Measurements from ENCODE around the gene GUCY2C. TPM values are rescaled to one million over a fixed set of nuclear protein-coding genes. Genes with fewer than 3 reads are reported as not detected.

The GUCY2C gene
- polyA plus RNA-seq, 2 of the 4 experiments (the other 2 are of a cell fraction): 0.05 TPM; not detected in 1

- ChIA-PET CTCF (no interaction called here), POLR2A (no interaction called here)
- H3K9me3 ChIP-seq: no peaks in the 10 kb centered on the region
- H3K4me2 ChIP-seq: no peak overlapping the region
- FAIRE-seq (no peak), ATAC-seq (no peak), DNase-seq (ENCODE audit: low read depth in 1 of 2, low spot score in 1 of 2) (no peak)
- WGBS (ENCODE audit: missing lambda C conversion rate): 82% methylated on average over 2 of the region's 2 CpGs
- H3K4me3 ChIP-seq: no peak overlapping the region
- H3K4me1 ChIP-seq: no peaks in the 10 kb centered on the region
- no peak for TF ChIP-seq PBX3 (IDR thresholded peaks at IDR 0.05)
- TF ChIP-seq EP300 (IDR thresholded peaks at IDR 0.05): no peak
- no peak for TF ChIP-seq E2F6 (IDR thresholded peaks at IDR 0.05; ENCODE audit: borderline replicate concordance, low read depth)
- no peak for TF ChIP-seq NR3C1 (IDR thresholded peaks at IDR 0.05)
- TF ChIP-seq ZNF302 (CRISPR knock-in tag; IDR thresholded peaks at IDR 0.05): no peak
- TF ChIP-seq HOXB13 (CRISPR knock-in tag; IDR thresholded peaks at IDR 0.05; ENCODE audit: low read depth): no peak
- TF ChIP-seq JUN (IDR thresholded peaks at IDR 0.05): no peak
- TF ChIP-seq POLR2AphosphoS2 (conservative IDR thresholded peaks at IDR 0.05; ENCODE audit: low read length): no peak
- TF ChIP-seq FOSL2 (IDR thresholded peaks at IDR 0.05): no peak
- no peak for TF ChIP-seq FOSL2 (CRISPR knock-in tag; IDR thresholded peaks at IDR 0.05)
- TF ChIP-seq RCOR1 (IDR thresholded peaks at IDR 0.05; ENCODE audit: low read depth, low read length): no peak
- no peak overlapping the region for H3K27ac ChIP-seq
Measured at GRCh38 chr12:14650789-14651188, 45.6 kb downstream of the GUCY2C start.

GRCh38 chr12:14647028-14647750 lies 49.2 kb downstream of the GUCY2C start:
- POLR2A ChIA-PET: no interaction called here

More at GRCh38 chr12:14647028-14647750, 49.2 kb downstream of the GUCY2C start:
- Histone ChIP-seq H3K4me2 (no peak overlapping the region), H3K4me3 (no peak overlapping the region), H3K4me1 (no peaks in the 10 kb centered on the region), H3K27ac (no peak overlapping the region), H3K9me3 (no peaks in the 10 kb centered on the region)
- no peak for ATAC-seq
- no peak for FAIRE-seq
- CTCF ChIA-PET: no interaction called here
- no peak for TF ChIP-seq KDM1A (IDR thresholded peaks at IDR 0.05; ENCODE audit: low read depth)
- TF ChIP-seq MYC (IDR thresholded peaks at IDR 0.05; ENCODE audit: borderline replicate concordance, low read length): no peak
- TF ChIP-seq RAD21 (conservative IDR thresholded peaks at IDR 0.05 in 1 of 2, IDR thresholded peaks at IDR 0.05 in 1 of 2): no peak
- TF ChIP-seq HMGXB4 (CRISPR knock-in tag; IDR thresholded peaks at IDR 0.05; ENCODE audit: borderline replicate concordance): no peak
- TF ChIP-seq FOSB (CRISPR knock-in tag; IDR thresholded peaks at IDR 0.05): no peak
- TF ChIP-seq ELK1 (IDR thresholded peaks at IDR 0.05; ENCODE audit: low read depth, low read length): no peak
- no peak for TF ChIP-seq PBX3 (IDR thresholded peaks at IDR 0.05)
- no peak for TF ChIP-seq RNF2 (IDR thresholded peaks at IDR 0.05; ENCODE audit: borderline replicate concordance, low read depth)
- no peak for TF ChIP-seq ZC3H11A (IDR thresholded peaks at IDR 0.05)
- TF ChIP-seq ZNF302 (CRISPR knock-in tag; IDR thresholded peaks at IDR 0.05): no peak
- no peak for TF ChIP-seq HOXB13 (CRISPR knock-in tag; IDR thresholded peaks at IDR 0.05; ENCODE audit: low read depth)
- no peak for TF ChIP-seq JUN (IDR thresholded peaks at IDR 0.05)
- TF ChIP-seq E2F6 (IDR thresholded peaks at IDR 0.05; ENCODE audit: borderline replicate concordance, low read depth): no peak
- TF ChIP-seq CBX2 (IDR thresholded peaks at IDR 0.05; ENCODE audit: borderline replicate concordance, low read depth): no peak
- TF ChIP-seq FOXS1 (CRISPR knock-in tag; IDR thresholded peaks at IDR 0.05): no peak
- no peak for TF ChIP-seq ATOH8 (CRISPR knock-in tag; IDR thresholded peaks at IDR 0.05; ENCODE audit: low read depth)
- TF ChIP-seq CHD4 (IDR thresholded peaks at IDR 0.05; ENCODE audit: borderline replicate concordance): no peak
- TF ChIP-seq RCOR1 (IDR thresholded peaks at IDR 0.05; ENCODE audit: low read depth, low read length): no peak
- TF ChIP-seq MAX (IDR thresholded peaks at IDR 0.05): no peak
- TF ChIP-seq ZFP36 (IDR thresholded peaks at IDR 0.05; ENCODE audit: borderline replicate concordance, partially characterized antibody): no peak
- DNase-seq (ENCODE audit: low read depth in 1 of 2, low spot score in 1 of 2): no peak
- WGBS (ENCODE audit: missing lambda C conversion rate): 71% methylated on average over 6 of the region's 6 CpGs
